NCI-H460 (cell line): ENCODE measurements around the gene RNF138. TPM values are rescaled to one million over a fixed set of nuclear protein-coding genes. Genes with fewer than 3 reads are reported as not detected.
"Not testable (repeated sequence)": the region's sequence is repeated elsewhere in the genome, so short reads cannot be mapped to it uniquely, and the experiment has no call there.

ENCODE experiments used
- DNase-seq: peaks from one replicate; pipeline ENCODE4 v3.0.0-alpha.2; 2016; ENCODE audit warnings: low read depth; ENCODE audit errors: extremely low read depth
- small RNA-seq, 2 experiments: library from RNA; depleted of rRNA; stranded (forward); fragments of <200 nt; gene quantifications; one replicate each; pipeline ENCODE3, GENCODE V24; 2014
- total RNA-seq: library from RNA; depleted of rRNA; stranded (reverse); fragments of >200 nt; shearing (Covaris generic); gene quantifications from 2 replicates; pipeline ENCODE4 v1.2.3, GENCODE V29; 2014; rRNA removed

Gene RNF138
- total RNA-seq, 1 experiment from 2014 or later: 22.5 TPM

- no peak for DNase-seq
Observed at GRCh38 chr18:32167980-32168730, 76.5 kb downstream of the RNF138 start.

DNA sequence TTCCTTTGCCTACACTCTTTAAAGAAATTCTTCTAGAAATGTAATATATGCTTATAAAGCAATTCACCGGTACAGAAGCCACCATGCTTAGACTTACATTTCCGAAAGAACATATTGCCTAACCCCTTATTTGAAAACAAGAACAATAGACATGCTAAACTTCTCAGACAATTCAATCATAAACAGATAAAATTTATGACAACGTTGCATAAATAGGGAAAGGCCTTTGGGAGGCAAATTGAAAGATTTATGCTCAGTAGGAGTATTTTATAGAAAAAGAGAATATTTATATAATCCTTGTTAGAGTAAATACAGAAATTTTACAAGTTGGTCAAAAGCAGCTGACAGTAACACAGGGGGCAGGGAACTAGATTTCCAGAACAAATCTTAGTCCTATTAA lies 82.0 kb downstream of the RNF138 start:
- DNase-seq: no peak

- DNase-seq: no peak
Observed at GRCh38 chr18:32174719-32175118, 83.0 kb downstream of the RNF138 start.

DNA sequence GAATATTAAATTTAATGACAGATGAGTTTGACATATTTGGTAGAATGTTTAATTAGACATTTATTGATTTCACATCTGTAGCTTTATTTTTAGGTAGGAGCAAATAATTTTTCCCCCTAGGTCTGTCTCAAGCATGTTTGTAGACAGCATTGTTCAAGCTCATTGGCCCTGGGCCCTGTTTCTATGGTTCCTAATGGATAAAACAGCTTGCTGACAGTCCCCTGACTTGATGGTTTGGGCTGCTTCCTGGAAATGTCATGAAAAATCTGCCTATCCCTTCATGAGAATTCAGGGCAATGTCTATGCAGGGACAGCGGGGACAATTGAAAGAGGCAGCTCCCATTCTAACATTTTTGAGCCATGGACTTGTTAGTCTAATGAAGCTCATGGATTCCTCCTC lies 83.6 kb downstream of the RNF138 start:
- DNase-seq: no peak

- DNase-seq: not testable (repeated sequence)
Observed at GRCh38 chr18:32176745-32177144, 85.1 kb downstream of the RNF138 start.

GRCh38 chr18:32177530-32177929 lies 85.9 kb downstream of the RNF138 start:
- DNase-seq: no peak

Small RNAs within 50 kb of the gene (small RNA-seq; reads per million reads assigned to genes)
- gene RNA5SP453: 0 to 0.02 reads per million in 2 experiments

Other genes with a start within 250 kb of the RNF138 start
- gene TRAPPC8, start 148.7 kb upstream of the RNF138 start, total RNA-seq: 28.6 and 33.6 TPM in 2 replicates
- gene RNF125, start 73.0 kb upstream of the RNF138 start, total RNA-seq: 2.2 and 2.8 TPM in 2 replicates
- gene MEP1B, start 98.2 kb downstream of the RNF138 start, total RNA-seq: 0.20 TPM in 1 of 2 replicates, not detected in the other